SH-SY5Y (cell line): ENCODE measurements around the gene MYD88.
A peak's percentile ranks its signal among the peaks of the same experiment; 100 is the strongest.

ENCODE experiments used
- GATA2 ChIP-seq: IDR thresholded peaks from 2 replicates; pipeline ENCODE4 v1.6.1; 2011; ENCODE audit warnings: mild to moderate bottlenecking, low read depth, low read length
- GATA3 ChIP-seq: IDR thresholded peaks from 2 replicates; pipeline ENCODE4 v1.6.1; 2011; ENCODE audit warnings: low read depth, mild to moderate bottlenecking, low read length, moderate library complexity

The MYD88 gene

DNA sequence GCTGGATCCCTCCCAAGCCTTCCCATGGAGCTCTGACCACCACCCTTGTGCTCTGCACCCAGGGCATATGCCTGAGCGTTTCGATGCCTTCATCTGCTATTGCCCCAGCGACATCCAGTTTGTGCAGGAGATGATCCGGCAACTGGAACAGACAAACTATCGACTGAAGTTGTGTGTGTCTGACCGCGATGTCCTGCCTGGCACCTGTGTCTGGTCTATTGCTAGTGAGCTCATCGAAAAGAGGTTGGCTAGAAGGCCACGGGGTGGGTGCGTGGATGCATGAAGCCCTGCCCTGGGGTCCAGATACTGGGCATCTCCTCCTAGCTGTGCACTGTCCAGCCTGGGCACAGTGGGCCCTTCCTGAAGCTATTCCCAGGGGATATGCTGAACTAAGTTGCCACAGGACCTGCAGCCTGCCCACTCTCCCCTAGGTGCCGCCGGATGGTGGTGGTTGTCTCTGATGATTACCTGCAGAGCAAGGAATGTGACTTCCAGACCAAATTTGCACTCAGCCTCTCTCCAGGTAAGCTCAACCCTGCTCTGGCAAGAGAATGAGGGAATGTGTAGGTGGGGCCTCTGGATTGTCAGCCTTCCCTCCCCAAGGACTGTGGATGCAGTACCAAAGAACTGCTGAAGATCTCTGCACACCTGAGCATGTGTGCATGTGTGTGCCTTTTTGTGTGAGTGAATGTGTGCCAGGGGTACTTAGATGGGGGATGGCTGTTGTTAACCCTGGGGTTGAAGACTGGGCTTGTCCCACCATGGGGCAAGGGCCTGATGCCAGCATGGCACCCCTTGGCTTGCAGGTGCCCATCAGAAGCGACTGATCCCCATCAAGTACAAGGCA lies 2.1 kb downstream of the MYD88 start:
- no peak for TF ChIP-seq GATA2
- no peak for TF ChIP-seq GATA3

DNA sequence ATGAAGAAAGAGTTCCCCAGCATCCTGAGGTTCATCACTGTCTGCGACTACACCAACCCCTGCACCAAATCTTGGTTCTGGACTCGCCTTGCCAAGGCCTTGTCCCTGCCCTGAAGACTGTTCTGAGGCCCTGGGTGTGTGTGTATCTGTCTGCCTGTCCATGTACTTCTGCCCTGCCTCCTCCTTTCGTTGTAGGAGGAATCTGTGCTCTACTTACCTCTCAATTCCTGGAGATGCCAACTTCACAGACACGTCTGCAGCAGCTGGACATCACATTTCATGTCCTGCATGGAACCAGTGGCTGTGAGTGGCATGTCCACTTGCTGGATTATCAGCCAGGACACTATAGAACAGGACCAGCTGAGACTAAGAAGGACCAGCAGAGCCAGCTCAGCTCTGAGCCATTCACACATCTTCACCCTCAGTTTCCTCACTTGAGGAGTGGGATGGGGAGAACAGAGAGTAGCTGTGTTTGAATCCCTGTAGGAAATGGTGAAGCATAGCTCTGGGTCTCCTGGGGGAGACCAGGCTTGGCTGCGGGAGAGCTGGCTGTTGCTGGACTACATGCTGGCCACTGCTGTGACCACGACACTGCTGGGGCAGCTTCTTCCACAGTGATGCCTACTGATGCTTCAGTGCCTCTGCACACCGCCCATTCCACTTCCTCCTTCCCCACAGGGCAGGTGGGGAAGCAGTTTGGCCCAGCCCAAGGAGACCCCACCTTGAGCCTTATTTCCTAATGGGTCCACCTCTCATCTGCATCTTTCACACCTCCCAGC lies 2.9 kb downstream of the MYD88 start:
- TF ChIP-seq GATA2 (no peak), GATA3 (no peak)

DNA sequence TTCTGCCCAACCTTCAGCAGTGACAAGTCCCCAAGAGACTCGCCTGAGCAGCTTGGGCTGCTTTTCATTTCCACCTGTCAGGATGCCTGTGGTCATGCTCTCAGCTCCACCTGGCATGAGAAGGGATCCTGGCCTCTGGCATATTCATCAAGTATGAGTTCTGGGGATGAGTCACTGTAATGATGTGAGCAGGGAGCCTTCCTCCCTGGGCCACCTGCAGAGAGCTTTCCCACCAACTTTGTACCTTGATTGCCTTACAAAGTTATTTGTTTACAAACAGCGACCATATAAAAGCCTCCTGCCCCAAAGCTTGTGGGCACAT lies 3.5 kb downstream of the MYD88 start:
- TF ChIP-seq GATA3 (no peak), GATA2 (no peak)

DNA sequence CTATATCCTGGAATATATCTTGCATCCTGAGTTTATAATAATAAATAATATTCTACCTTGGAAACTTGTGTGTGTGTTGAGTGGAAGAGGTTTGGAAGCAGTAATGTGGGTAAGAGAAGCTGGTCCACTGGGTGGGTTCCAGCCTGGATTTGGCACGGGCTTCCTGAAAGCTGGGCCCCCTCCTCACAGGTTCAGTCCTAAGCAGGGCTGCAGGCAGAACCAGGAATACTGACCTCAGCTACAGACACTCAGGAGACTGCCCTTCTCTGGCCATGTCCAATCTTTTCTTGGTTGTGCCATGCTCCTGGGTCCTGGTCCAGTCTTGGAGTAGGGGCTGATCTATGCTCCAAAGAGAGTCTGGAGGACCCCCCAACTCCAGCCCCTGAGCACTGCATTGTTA lies 4.5 kb downstream of the MYD88 start:
- TF ChIP-seq GATA2: no peak
- no peak for TF ChIP-seq GATA3

DNA sequence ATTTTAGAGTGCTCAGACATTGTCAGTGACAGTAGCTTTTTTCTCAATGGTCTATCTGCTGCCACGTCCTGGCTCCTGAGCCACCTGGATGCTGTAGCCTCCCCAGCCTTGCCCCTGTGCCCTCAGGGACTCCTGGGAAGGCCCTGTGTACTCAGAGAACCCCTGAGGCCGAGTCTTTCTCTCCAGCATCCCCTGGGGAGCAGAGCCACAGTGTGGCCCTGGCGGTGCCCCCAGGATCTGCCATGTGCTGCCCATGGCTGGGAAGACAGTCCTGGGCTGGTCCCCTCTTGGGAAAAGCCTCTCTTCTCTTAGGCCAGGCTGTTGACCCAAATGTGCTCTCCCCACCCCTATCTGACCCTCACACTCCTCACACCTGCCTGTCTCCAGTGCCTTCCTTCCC lies 5.0 kb downstream of the MYD88 start:
- no peak for TF ChIP-seq GATA3
- TF ChIP-seq GATA2: no peak

DNA sequence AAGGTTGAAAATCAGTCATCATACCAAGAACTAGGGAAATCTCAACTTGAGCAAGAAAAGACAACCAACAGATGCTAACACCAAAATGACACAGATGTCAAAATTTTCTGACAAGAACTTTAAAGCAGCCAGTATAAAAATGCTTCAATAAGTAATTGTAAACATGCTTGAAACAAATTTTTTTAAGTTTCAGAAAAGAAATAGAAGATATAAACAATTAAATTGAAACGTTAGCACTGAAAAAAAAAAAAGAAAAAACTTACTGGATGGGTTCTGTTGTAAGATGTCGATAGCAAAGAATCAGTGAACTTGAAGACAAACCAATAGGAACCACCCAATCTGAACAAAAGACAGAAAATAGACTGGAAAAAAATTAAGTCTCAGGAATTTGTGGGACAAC lies 8.0 kb downstream of the MYD88 start:
- no peak for TF ChIP-seq GATA3
- TF ChIP-seq GATA2: no peak

DNA sequence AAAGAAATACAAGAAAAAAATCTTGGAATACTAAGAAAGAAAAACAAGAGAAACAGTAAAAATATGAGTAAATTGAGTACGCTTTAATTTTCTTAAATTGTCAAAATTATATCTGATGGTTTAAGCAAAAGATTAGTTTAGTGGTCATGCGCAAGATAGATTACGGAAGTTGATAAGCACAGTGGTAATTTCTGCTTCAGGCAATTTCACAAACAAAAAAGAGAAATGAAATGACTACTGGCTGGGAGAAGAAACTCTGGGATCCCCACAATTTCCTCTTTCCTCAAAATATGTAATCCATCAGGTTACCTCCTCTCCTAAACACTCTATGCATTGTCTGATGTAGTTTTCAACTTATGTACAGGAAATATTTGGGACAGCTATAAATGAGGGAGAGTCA lies 9.0 kb downstream of the MYD88 start:
- TF ChIP-seq GATA2 (no peak), GATA3 (no peak)

DNA sequence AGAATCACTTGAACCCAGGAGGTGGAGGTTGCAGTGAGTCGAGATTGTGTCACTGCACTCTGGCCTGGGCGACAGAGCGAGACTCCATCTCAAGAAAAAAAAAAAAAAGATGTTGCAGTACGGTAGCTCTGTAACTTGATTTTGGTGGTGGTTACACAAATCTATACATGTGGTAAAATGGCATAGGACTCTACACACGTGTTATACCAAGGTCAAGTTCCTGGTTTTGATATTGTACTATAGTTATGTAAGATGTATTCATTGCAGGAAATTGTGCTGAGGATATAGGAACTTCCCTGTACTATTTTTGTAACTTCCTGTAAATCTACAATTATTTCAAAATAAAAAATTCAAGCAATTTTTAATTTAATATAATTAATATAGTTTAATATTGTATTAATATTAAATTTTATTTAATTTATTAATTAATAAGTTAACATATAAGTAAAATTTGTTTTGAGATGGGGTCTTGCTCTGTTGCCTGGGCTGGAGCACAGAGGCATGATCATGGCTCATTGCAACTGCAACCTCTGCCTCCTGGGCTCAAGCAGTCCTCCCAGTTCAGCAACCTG lies 9.9 kb downstream of the MYD88 start:
- TF ChIP-seq GATA3 (no peak), GATA2 (no peak)

DNA sequence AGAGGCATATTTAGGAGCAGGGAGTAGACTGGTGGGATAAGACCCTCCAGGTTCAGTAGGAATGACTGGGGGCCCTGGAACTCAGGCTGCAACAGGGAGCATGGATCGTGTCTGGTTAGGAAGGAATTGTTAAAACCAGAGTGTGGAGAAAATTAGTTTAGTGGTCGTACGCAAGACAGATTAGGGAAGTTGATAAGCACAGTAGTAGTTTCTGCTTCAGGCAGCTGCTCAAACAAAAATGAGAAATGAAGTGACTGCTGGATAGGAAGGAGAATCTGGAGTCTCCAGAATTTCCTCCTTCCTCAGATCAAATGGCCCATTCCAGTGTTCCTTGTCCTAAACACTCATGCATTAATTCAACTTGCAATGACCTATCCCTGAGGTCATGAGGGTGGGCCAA lies 11.2 kb downstream of the MYD88 start:
- TF ChIP-seq GATA2 (peak; percentile 33; the same call in 1 of the 2 replicates), GATA3 (no peak)

DNA sequence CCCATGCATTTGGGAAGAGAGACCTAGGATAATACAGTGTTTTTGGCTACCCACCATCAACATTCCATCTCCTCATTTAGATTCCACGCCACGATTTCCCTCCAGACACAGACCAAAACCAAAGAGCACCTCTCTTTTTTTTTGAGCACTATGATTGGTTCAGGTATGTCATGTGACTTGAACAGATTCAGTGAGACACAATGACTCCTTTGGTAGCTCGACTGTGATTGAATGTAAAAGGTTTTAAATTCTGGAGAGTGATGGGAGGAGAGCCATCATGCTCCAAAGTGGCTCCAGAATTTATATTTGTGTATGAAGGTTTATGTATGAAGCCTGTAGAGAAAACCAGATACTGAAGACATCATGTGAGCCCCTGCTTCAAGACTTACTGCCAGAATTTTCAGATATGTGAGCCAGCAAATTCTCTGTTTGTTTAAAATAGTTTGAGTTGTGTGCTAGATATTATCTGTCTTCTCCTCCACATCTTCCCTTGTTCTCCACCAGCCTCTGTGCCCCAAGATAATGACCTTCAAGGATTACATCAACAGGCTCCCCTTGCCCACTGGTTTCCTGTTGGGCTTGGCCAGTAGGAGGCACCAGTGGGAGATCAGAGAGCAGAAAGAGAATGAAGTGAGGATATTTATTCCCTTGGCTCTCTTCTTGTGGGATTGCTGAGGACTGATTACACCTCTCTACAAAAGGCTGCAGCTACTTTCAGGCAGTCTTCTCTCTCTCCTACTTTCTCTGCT lies 12.5 kb downstream of the MYD88 start:
- TF ChIP-seq GATA3: no peak
- TF ChIP-seq GATA2: no peak

DNA sequence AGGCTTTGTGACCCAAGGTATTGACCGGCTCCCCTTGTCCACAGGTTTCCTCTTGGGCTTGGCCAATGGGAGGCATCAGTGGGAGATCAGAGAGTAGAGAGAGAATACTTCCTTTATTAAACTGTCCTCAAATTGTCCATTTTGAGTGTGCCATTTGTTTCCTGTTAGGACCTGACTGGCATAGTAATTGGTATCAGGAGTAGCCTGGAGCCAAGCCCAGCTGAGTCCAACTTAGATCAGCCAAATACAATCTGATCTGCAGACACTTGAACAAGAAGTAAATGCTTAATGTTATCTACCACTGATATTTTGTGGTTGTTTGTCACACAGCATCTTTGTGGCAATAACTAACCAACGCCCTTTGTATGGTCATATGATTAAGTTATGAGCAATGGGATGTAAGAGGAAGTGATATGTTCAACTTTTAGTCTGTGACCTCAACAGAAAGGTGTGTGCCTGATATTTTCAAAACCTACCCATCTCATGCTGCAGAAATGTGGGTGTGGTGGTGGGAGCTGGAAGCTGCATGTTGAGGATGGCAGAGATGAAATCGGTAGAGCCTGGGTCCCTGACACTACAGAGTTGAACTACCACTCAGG lies 13.3 kb downstream of the MYD88 start:
- TF ChIP-seq GATA3 (no peak), GATA2 (no peak)

DNA sequence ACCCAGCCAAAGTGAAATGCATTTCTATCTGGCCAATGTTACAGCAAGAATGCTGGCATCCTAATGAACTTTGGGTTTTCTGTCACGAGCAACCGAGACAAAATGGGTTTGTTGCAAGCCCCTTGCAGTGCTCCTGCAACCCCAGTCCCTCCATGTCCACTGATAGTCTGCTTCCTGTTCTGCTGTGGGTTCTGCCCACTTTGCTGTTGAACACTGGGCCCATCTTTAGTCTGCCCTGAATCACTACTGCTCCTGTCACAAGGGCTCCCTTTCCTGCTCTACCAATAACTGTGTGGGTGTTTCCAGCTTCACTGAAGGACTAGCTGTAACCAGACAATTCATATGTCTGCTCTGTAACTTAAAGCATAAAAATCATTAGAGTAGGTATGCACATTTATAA lies 14.1 kb downstream of the MYD88 start:
- TF ChIP-seq GATA2: no peak

DNA sequence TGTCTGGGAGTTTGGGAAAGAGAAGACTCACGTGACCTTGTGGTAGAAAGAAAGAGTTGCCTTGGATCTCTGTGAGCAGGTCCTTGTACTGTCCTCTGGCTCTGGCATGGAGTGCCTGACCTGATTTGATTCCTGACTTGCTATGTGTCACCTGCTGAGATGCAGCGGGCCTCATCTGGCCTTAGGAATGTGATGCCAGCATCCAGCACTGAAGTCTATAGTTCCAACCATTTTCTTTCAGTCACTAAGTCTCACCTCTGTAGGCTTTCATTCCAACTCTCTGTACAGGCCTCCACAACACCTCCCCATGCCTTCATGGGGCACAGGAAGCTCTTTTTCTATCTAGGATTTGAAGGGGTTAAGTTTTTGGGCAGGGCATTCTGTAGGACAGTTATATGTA lies 14.8 kb downstream of the MYD88 start:
- no peak for TF ChIP-seq GATA2
- no peak for TF ChIP-seq GATA3

DNA sequence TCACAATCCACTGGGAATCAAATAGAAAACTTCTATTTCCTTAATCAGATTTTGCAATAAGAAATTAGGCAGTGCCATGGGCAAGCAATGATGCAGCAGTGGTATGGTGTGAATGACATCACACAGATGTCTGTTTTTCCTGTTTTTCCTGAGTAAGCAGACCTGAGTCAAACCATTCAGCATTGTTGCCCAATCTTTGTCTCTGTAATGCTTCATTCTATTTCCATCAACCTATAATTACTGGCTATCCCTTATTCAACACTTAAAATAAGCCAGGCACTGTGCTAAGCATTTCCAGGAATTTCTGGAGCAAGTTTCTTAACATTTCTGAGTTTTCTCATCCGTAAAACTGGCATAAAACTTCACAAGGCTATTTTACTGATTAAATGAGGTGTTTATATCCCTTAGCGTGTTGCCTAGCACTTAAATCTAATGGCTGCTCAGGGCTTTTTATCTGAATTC lies 15.6 kb downstream of the MYD88 start:
- TF ChIP-seq GATA3 (no peak), GATA2 (no peak)
